NOMO-1 treated with dmso at 0.1 percent for 144 hours (cell line): Measurements from ENCODE around the gene ZNF45.
"Not testable (repeated sequence)": the region's sequence is repeated elsewhere in the genome, so short reads cannot be mapped to it uniquely, and the experiment has no call there.

Experiments
- DNase-seq: peaks from one replicate; lab custom pipeline; 2025; ENCODE audit not compliant: unreplicated experiment; lab: John Stamatoyannopoulos, UW

ZNF45 gene

GRCh38 chr19:43934985-43935708 is at the start of gene ZNF45:
Gene ZNF45 (minus strand): TSS chr19:43935282. CDS start chr19:43922185, 13,097 bp downstream.
- DNase-seq = peak; percentile 68

GRCh38 chr19:43984687-43985000 is 49.6 kb upstream of the ZNF45 start:
- no peak for DNase-seq

GRCh38 chr19:43983912-43984686 is 49.0 kb upstream of the ZNF45 start, which contains the start of gene ZNF155:
Gene ZNF155 (plus strand): TSS chr19:43984188. CDS start chr19:43988544, 4,356 bp downstream.
- DNase-seq = peak; percentile 70

GRCh38 chr19:43983544-43983911 is 48.4 kb upstream of the ZNF45 start:
- DNase-seq = no peak

- no peak for DNase-seq
Measured at GRCh38 chr19:43976732-43977131, 41.6 kb upstream of the ZNF45 start.

GRCh38 chr19:43966079-43966694 is 31.1 kb upstream of the ZNF45 start:
- no peak for DNase-seq

GRCh38 chr19:43960411-43960810 is 25.3 kb upstream of the ZNF45 start:
- DNase-seq = no peak

GRCh38 chr19:43957891-43958290 is 22.8 kb upstream of the ZNF45 start:
- no peak for DNase-seq

- no peak for DNase-seq
Measured at GRCh38 chr19:43956827-43957226, 21.7 kb upstream of the ZNF45 start.

- DNase-seq = peak; percentile 92
Measured at GRCh38 chr19:43950834-43951645, 16.0 kb upstream of the ZNF45 start, which contains the start of gene ZNF221. Gene ZNF221 (plus strand): TSS chr19:43951228. CDS start chr19:43962727, 11,499 bp downstream.

- DNase-seq = not testable (repeated sequence)
Measured at GRCh38 chr19:43949803-43950202, 14.7 kb upstream of the ZNF45 start.

- DNase-seq = not testable (repeated sequence)
Measured at GRCh38 chr19:43947412-43947811, 12.3 kb upstream of the ZNF45 start.

GRCh38 chr19:43941209-43941608 is 6.1 kb upstream of the ZNF45 start:
- no peak for DNase-seq

GRCh38 chr19:43940719-43941118 is 5.6 kb upstream of the ZNF45 start:
- DNase-seq = no peak

GRCh38 chr19:43939557-43940260 is 4.6 kb upstream of the ZNF45 start:
- no peak for DNase-seq

- DNase-seq = no peak
Measured at GRCh38 chr19:43936188-43936587, 1.1 kb upstream of the ZNF45 start.

GRCh38 chr19:43934055-43934984 is 762 bp downstream of the ZNF45 start:
- DNase-seq = no peak

- no peak for DNase-seq
Measured at GRCh38 chr19:43928820-43929219, 6.3 kb downstream of the ZNF45 start.

GRCh38 chr19:43923875-43924274 is 11.2 kb downstream of the ZNF45 start:
- no peak for DNase-seq
